Dermis microvascular lymphatic vessel endothelial cell (primary cell): ENCODE data around the gene TWNK. TPM values are rescaled to one million over a fixed set of nuclear protein-coding genes. Genes with fewer than 3 reads are reported as not detected.

Experiments
- DNase-seq, 2 donors: peaks; one replicate each; pipeline versions ENCODE4 v3.0.0 to v3.0.0-alpha.2; 2010; ENCODE audit warnings: low read depth in 2 of 2
- total RNA-seq: library from RNA; depleted of rRNA; stranded (reverse); fragments of >200 nt; gene quantifications from 2 replicates; pipeline ENCODE4 v1.2.1, GENCODE V29; 2014

The TWNK gene
- 5.3 and 7.0 TPM in 2 replicates for total RNA-seq

GRCh38 chr10:100986952-100987684 lies at the start of gene TWNK, which contains the start of gene MRPL43:
TWNK (plus strand) TSS chr10:100987543; CDS start chr10:100988211, 668 bp downstream.
MRPL43 (minus strand) TSS chr10:100987497; CDS start chr10:100987443, 54 bp downstream.
- DNase-seq = peak in 1 of 2 donors; percentile 80

GRCh38 chr10:100939763-100940344 lies 47.5 kb upstream of the TWNK start:
- no peak for DNase-seq

DNA sequence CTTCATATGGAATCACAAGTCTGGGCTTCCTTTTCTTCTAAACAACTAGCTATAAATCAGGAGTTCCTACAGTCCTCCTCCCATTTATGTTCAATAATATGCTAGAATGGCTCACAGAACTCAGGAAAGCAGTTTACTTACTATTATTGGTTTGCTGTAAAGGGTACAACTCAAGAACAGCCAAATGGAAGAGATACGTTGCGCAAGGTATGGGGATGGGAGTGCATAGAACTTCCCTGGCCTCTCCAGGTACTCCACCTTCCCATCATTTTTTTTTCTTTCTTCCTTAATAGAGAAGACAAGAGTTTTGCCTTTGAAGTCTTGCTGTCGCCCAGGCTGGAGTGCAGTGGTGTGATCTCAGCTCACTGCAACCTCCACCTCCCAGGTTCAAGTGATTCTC lies 45.1 kb upstream of the TWNK start:
- no peak for DNase-seq

DNA sequence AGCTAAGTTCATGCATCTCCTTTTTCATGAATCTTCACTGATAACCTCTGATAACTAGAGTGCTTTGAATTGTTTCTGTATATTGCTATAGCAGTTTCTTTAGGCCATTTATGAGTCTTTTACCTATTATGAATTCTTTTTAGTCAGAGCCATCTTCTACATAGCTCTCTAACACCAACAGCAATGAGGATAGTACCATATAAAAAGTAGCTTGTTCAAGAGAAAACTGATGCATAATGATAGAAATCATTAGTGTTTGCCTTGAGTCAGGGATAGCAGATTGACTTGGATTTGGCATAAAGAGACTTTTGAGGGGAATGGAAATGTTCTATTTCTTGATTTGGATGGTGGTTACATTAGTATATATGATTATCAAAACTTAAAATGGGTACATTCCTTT lies 43.8 kb upstream of the TWNK start:
- no peak for DNase-seq

GRCh38 chr10:100945754-100946153 lies 41.6 kb upstream of the TWNK start:
- DNase-seq = no peak

DNA sequence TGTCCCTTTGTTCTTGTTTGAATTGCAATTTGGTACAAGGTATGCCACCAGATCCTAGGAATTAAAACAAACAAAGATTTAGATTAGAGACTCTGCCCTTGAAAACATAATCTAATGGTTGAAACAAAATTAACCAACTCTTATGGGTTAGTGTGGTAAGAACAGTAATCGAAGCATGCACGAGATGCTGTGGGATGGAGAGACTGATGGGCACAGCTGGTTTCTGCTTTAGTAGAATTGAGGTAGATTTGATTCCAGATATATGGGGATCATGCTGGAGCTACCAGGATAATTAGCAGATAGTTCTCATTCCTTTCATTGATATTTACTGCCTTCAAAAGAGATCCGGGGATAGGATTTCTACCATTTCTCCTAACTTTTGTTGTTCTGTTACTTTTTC lies 38.4 kb upstream of the TWNK start:
- DNase-seq = no peak

GRCh38 chr10:100960251-100960650 lies 27.1 kb upstream of the TWNK start:
- DNase-seq = no peak

DNA sequence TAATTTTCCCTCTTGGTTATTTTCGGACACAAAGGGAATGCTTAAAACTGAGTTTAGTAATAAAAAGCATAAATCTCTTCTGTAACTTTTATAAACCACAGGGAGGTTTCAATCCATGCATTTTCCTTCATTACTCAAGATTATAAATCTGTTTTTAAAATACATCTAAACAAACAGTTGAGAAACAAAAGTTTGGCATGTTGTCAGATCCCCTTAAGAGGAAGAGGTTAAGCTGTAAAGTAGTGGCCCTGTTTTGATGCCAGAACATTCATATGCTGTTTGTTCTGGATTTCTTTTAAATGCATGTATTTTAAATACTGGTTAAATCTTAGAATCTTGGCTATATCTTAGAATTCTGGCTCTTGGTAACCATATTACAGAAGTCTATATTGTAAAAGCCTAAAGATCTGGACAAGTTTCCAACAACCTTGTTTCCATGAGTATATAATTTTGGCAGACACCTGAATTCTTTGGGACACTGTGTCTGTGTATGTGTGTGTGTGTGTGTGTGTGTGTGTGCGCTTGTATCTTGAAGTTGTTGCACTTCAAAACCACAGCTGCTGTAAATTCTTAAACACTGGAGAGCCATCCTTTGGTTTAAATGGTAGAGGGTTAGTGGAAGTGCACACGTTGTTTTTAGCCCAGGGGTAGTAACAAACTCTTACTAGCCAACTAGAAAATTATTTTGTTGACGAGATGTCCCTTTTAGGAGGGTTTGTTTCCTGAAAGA lies 24.8 kb upstream of the TWNK start:
- no peak for DNase-seq

DNA sequence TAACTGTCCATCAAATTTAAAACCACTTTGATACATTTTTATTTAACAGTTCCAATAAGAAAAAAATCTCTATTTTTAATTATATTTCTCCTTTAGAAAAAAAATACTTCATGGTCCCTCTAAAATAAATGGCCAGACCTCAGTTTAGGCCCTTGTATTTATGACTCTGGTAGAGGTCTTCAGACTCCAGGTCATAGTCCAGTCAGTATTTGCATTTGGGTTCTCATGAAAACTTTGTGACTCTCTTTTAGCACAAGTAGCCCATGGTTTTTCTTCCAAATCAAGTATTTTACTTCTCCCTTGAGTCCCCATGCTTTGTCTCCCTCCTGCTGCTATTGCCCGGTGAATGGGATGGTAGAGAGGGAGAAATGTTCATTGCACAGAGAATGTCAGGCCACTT lies 23.5 kb upstream of the TWNK start:
- no peak for DNase-seq

DNA sequence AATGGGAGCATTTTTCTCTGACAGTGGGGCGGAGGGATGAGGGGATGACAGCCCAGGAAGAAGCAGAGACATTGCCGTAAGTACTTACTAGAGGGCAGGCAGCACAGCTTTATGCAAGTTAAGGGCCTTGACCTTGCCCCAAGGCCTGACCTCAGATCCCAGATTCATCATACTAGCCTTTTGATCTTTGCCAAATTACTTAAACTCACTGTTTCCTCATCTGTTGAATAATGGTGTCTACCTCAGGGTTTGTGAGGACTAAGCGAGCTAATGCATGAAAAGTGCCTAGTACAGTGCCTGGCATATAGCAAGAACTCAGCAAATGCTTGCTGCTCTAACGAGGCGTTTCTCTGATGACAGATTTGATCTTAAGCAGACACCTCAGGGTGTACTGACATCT lies 21.5 kb upstream of the TWNK start:
- DNase-seq = no peak

GRCh38 chr10:100966887-100967286 lies 20.5 kb upstream of the TWNK start:
- no peak for DNase-seq

DNA sequence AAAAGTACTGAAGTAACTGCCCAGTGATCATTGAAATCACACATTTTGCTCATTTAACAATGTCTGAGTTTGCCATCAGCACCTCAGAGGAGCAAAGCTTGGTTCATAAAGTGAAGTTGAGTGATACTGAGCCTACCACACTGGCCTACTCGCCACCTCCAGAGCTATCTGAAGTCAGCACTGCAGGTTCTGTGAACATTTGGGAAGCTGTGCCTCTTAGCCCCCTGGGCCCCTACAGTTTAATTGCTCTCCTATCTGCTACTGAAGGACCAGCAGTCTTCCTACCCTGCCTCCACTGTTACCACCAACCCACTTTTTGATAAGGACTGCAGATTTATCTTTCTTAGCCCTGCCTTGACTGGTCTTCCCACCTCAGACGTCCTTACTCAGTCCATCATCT lies 20.0 kb upstream of the TWNK start:
- DNase-seq = no peak

- no peak for DNase-seq
These were observed 19.1 kb upstream of the TWNK start for GRCh38 chr10:100968062-100968736.

GRCh38 chr10:100968863-100969186 lies 18.5 kb upstream of the TWNK start:
- DNase-seq = no peak

GRCh38 chr10:100969187-100970075 lies 17.9 kb upstream of the TWNK start, which contains the start of gene SEMA4G:
SEMA4G (plus strand) TSS chr10:100969504; CDS start chr10:100972913, 3,409 bp downstream.
- peak in 1 of 2 donors; percentile 46 for DNase-seq

- no peak for DNase-seq
These were observed 17.0 kb upstream of the TWNK start for GRCh38 chr10:100970076-100970913.

DNA sequence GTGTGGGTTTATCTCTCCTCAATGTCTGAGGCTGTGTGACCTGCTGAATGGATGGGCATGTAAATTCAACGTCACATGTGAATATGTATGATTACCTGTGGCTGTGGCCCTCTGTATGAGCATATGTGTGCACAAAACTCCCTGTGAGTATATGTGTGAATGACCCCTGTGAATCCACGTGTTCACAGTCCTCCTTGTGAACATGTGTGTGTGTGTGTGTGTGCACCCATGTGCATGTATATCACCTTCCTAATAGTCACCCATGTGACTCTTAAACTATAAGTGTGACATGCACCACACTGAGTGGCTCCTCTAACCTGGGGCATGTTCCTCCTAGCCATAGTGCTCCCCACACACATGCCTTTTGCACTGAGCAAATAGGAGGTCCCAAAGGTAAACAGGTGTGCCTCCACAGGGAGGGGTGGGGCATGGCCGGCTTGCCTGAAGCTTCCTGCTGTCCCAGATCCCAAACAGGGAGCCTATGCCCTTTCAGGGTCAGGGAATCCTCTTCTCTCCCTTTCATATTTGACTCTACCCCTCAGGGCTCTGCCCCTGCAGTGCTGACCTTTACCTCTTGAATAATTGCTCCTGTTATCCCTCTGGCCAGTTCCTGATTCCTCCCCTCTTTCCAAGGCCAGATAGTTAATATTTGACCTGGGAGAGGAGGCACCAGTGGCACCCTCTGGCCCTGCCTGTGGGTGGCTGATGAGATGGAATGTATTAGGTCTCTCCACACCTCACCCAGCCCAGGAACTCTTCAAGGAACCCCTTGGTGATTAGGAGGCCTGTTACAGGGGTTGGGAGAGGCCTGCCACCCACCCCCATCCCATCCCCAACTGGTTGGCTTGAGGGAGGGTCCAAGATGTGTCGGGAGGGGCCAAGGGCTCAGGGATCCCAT lies 16.2 kb upstream of the TWNK start:
- no peak for DNase-seq

DNA sequence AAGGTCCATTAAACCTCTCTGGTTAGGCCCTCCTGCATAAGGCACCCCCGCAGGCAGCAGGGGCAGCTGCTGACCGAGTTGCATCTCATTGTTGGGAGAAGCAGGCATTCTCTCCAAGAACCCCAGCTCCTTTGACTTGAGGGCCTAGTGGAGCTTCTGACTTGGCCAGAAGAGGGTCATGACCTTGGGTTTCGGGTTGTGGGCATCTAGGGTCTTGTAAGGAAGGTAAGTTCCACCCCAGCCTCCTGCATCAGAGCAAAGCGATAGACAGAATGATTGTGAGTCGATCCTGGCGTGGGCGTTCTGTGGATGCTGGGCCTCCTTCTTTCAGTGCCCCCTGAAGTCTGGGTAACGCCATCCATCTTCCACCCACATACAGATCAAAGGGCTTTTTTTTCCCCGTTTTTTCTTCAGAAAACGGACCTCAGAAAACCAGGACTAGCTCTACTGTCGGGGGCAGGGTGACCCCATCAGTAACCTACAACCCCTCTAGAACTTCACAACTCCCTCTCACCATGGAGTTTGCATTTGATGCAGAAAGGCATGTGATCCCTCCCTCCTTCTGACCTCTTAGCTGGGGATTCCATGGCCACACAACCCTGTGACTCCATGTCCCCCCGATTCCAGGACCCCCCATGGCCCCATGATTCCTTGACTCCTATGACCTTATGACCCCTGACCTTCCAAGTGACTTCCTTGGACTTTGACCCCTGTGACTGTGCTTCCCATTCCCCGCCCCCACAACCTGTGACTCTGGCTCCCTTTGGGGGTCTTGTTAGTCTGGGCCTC lies 15.0 kb upstream of the TWNK start:
- no peak for DNase-seq
